Naive B cell (primary cell): ENCODE data around the gene DLAT. TPM values are rescaled to one million over a fixed set of nuclear protein-coding genes. Genes with fewer than 3 reads are reported as not detected.
"Not testable (repeated sequence)": the region's sequence is repeated elsewhere in the genome, so short reads cannot be mapped to it uniquely, and the experiment has no call there.

ENCODE experiments used
- ATAC-seq, 2 donors: fragments of 150-1000 bp; cut with Tn5 transposase; 2 replicates each; pipeline ENCODE4 v1.10.0; 2021; ENCODE audit warnings: low read depth in 2 of 2, mild to moderate bottlenecking in 2 of 2, moderate library complexity in 2 of 2
- DNase-seq: peaks from one replicate; pipeline ENCODE4 v3.0.0; 2022
- H3K27ac Mint-ChIP-seq, 6 donors: one replicate each; pipeline ENCODE4 v1.8.0; 2020 to 2022; ENCODE audit warnings: mild to moderate bottlenecking in 6 of 6, mixed read lengths in 6 of 6, moderate library complexity in 5 of 6, inconsistent platforms in 2 of 6
- H3K27me3 Mint-ChIP-seq, 3 donors: one replicate each; pipeline ENCODE4 v1.8.0; 2021 to 2022; ENCODE audit warnings: mixed read lengths in 3 of 3, mild to moderate bottlenecking in 1 of 3
- H3K36me3 Mint-ChIP-seq, 2 donors: one replicate each; pipeline ENCODE4 v1.8.0; 2020 to 2022; ENCODE audit warnings: mixed read lengths in 2 of 2, inconsistent platforms in 1 of 2, mild to moderate bottlenecking in 1 of 2
- H3K4me1 Mint-ChIP-seq, 3 donors: one replicate each; pipeline ENCODE4 v1.8.0; 2020 to 2022; ENCODE audit warnings: mixed read lengths in 3 of 3, inconsistent platforms in 1 of 3, mild to moderate bottlenecking in 1 of 3, moderate library complexity in 1 of 3
- H3K4me3 Mint-ChIP-seq, 8 donors: one replicate each; pipeline ENCODE4 v1.8.0; 2020 to 2022; ENCODE audit warnings: mild to moderate bottlenecking in 8 of 8, mixed read lengths in 8 of 8, moderate library complexity in 8 of 8, inconsistent platforms in 2 of 8
- H3K9me3 Mint-ChIP-seq, 7 donors: one replicate each; pipeline ENCODE4 v1.8.0; 2020 to 2022; ENCODE audit warnings: mixed read lengths in 7 of 7, mild to moderate bottlenecking in 5 of 7, inconsistent platforms in 2 of 7, moderate library complexity in 1 of 7
- polyA plus RNA-seq, 6 donors: library from polyadenylated mRNA; unstranded; fragments of 300-500 nt; fragmentation: Illumina TruSeq; gene quantifications; one replicate each; pipeline ENCODE4 v1.2.3, GENCODE V29; 2021; ENCODE audit warnings: low read depth in 6 of 6

DLAT gene
- polyA plus RNA-seq, 6 donors from 2014 or later = 24.6 to 38.8 (median 28.0) TPM

DNA sequence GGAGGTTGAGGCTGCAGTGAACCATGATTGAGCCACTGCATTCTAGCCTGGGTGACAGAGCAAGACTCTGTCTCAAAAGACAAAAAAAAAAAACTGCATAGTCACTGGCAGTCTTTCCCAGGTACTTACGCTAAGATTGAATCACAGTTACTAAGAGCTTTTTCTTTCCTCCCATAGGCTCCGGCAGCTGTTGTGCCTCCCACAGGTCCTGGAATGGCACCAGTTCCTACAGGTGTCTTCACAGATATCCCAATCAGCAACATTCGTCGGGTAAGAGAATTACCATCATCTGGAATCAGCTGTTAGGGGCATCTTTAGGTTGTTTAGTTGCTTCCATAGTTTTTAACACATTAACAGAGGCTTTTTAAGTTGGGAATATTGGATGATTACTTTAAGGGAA, 19.8 kb downstream of the DLAT start:
- no peaks in the 10 kb centered on the region for H3K9me3 Mint-ChIP-seq
- peaks cover 8 to 41% of the 10 kb centered on the region in 2 donors for H3K36me3 Mint-ChIP-seq

DNA sequence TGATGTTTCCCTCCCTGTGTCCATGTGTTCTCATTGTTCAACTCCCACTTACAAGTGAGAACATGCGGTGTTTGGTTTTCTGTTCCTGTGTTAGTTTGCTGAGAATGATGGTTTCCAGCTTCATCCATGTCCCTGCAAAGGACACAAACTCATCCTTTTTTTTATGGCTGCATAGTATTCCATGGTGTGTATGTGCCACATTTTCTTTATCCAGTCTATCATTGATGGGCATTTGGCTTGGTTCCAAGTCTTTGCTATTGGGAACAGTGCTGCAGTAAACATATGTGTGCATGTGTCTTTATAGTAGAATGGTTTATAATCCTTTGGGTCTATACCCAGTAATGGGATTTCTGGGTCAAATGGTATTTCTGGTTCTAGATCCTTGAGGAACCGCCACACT, 21.4 kb downstream of the DLAT start:
- not testable (repeated sequence) for H3K27me3 Mint-ChIP-seq, ATAC-seq, H3K4me3 Mint-ChIP-seq, DNase-seq, H3K9me3 Mint-ChIP-seq
- peak overlapping the region in 2 of 6 donors; percentile 15 to 29 for H3K27ac Mint-ChIP-seq
- peaks cover 25 to 43% (median 37%) of the 10 kb centered on the region in 3 donors for H3K4me1 Mint-ChIP-seq
- peaks cover 0 to 31% of the 10 kb centered on the region in 2 donors for H3K36me3 Mint-ChIP-seq

More for the DNA sequence above, 19.8 kb downstream of the DLAT start:
- H3K27me3 Mint-ChIP-seq = no peaks in the 10 kb centered on the region
- ATAC-seq = no peak
- DNase-seq = no peak
- H3K27ac Mint-ChIP-seq = peak overlapping the region in 1 of 6 donors; percentile 36
- H3K4me3 Mint-ChIP-seq = no peak overlapping the region
- peaks cover 13 to 28% (median 20%) of the 10 kb centered on the region in 3 donors for H3K4me1 Mint-ChIP-seq

DNA sequence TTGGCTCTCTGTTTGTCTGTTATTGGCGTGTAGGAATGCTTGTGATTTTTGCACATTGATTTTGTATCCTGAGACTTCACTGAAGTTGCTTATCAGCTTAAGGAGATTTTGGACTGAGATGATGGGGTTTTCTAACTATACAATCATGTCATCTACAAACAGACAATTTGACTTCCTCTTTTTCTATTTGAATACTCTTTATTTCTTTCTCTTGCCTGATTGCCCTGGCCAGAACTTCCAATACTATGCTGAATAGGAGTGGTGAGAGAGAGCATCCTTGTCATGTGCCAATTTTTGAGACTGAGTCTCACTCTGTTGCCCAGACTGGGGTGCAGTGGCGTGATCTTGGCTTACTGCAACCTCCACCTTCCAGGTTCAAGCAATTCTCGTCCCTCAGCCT, 23.0 kb downstream of the DLAT start:
- ATAC-seq = peak; percentile 34 to 38
- H3K27me3 Mint-ChIP-seq, H3K9me3 Mint-ChIP-seq: not testable (repeated sequence)
- Mint-ChIP-seq H3K4me3 (peak overlapping the region in 7 of 8 donors; percentile 6 to 74 (median 39)), H3K36me3 (peaks cover 0 to 30% of the 10 kb centered on the region in 2 donors), H3K27ac (peak overlapping the region in 5 of 6 donors; percentile 5 to 91 (median 88)), H3K4me1 (peaks cover 29 to 54% (median 47%) of the 10 kb centered on the region in 3 donors)
- DNase-seq = peak; percentile 20

DNA sequence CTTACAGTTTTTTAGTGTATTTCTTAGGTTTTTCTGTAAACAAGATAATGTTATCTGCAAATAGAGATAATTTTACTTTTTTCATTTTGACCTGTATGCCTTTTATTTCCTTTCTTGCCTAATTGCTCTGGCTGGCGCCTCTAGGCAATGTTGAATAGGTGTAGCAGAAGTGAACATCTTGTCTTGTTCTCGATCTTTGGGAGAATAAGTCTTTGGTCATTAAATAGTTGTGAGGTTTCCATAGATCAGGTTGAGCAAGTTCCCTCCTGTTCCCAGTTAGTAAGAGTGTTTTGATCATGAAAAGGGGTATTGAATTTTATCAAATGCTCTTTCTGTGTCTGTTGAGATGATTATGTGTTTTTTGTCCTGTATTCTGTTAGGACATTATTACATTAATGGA, 24.6 kb downstream of the DLAT start:
- Mint-ChIP-seq H3K27ac (peak overlapping the region in 3 of 6 donors; percentile 8 to 95 (median 88)), H3K4me1 (peaks cover 29 to 54% (median 47%) of the 10 kb centered on the region in 3 donors), H3K4me3 (peak overlapping the region in 1 of 8 donors; percentile 69), H3K9me3 (no peaks in the 10 kb centered on the region), H3K36me3 (peaks cover 0 to 28% of the 10 kb centered on the region in 2 donors), H3K27me3 (no peaks in the 10 kb centered on the region)
- DNase-seq (no peak), ATAC-seq (no peak)

DNA sequence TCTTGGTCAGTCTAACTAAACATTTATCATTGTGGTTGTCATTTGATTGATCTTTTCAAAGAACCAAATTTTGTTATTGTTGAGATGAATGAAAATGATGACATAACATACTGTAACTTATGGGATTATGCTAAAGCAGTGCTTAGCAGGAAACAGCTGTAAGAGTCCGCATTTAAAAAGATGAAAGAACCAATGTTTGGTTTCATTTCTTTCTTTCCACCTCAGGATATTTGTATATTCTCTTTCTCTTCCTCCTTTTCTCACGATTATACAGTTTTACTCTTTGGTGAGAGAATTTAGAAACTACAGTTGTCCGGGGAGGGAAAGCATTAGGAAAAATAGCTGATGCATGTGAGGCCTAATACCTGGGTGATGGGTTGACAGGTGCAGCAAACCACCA, 25.5 kb downstream of the DLAT start:
- peak overlapping the region; percentile 64 to 95 (median 89) for H3K27ac Mint-ChIP-seq
- peaks cover 0 to 28% of the 10 kb centered on the region in 2 donors for H3K36me3 Mint-ChIP-seq
- DNase-seq (peak; percentile 25), ATAC-seq (peak; percentile 84)
- peaks cover 29 to 54% (median 47%) of the 10 kb centered on the region in 3 donors for H3K4me1 Mint-ChIP-seq
- peak overlapping the region; percentile 16 to 80 (median 58) for H3K4me3 Mint-ChIP-seq
- H3K9me3 Mint-ChIP-seq = no peaks in the 10 kb centered on the region
- no peaks in the 10 kb centered on the region for H3K27me3 Mint-ChIP-seq

DNA sequence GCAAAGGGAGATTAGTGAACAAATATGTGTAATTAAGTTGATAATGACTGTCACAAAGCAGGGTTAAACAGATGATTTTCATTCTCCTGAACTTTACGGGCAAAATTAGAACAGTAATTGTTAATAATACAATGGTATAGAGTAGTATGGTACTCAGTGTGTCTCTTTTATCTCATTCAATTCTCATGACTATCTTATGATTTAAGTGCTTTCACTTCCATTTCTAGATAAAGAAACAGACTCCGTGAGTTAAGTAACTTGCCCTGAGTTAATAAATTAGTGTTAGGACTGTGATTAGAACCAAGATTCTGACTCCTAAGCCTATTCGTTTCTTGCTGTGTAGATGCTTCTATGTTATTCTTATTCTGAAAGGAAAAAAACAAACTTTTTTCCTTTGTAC, 26.6 kb downstream of the DLAT start:
- DNase-seq (no peak), ATAC-seq (no peak)
- H3K9me3 Mint-ChIP-seq = no peaks in the 10 kb centered on the region
- no peaks in the 10 kb centered on the region for H3K27me3 Mint-ChIP-seq
- peaks cover 29 to 54% (median 47%) of the 10 kb centered on the region in 3 donors for H3K4me1 Mint-ChIP-seq
- H3K36me3 Mint-ChIP-seq = peaks cover 0 to 22% of the 10 kb centered on the region in 2 donors
- peak overlapping the region in 4 of 8 donors; percentile 20 to 55 (median 34) for H3K4me3 Mint-ChIP-seq
- peak overlapping the region; percentile 21 to 93 (median 82) for H3K27ac Mint-ChIP-seq

DNA sequence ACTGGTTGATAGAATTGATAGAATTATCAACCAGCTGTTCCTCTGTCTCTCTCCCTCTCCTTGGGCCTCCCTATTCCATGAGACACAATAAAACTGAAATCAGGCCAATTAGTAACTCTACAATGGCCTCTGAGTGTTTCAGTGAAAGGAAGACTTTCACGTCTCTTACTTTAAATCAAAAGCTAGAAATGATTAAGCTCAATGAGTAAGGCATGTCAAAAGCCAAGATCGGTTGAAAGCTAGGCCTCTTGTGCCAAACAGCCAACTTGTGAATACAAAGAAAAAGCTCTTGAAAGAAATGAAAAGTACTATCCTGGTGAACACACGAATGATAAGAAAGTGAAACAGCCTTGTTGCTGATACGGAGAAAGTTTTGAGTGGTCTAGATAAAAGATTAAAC, 32.0 kb downstream of the DLAT start:
- Mint-ChIP-seq H3K27ac (peak overlapping the region in 1 of 6 donors; percentile 33), H3K9me3 (no peaks in the 10 kb centered on the region), H3K27me3 (no peaks in the 10 kb centered on the region), H3K36me3 (peaks cover 0 to 8% of the 10 kb centered on the region in 2 donors), H3K4me3 (no peak overlapping the region), H3K4me1 (peaks cover 0 to 6% (median 5%) of the 10 kb centered on the region in 3 donors)
- ATAC-seq (no peak), DNase-seq (no peak)

DNA sequence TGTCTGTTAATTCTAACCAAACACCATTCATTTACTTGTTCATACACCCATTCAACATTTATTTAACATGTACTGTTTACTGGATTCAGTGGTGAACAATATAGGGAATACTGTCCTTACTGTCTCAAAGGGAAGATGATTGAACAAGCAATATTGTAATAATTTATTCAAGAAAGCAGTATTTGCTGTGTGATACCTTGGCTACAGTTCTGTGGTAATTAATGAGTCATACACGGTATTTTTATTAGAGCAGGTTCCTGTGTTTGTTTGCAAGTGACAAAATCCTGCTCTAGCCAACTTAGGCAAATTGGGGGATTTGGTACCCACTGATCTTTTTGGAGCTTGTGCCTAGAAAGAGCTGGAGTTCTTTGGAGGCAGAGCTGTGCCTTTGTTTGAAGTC, 32.9 kb downstream of the DLAT start:
- Mint-ChIP-seq H3K4me1 (no peaks in the 10 kb centered on the region), H3K9me3 (no peaks in the 10 kb centered on the region), H3K27ac (no peak overlapping the region), H3K4me3 (no peak overlapping the region), H3K36me3 (peaks cover 0 to 8% of the 10 kb centered on the region in 2 donors), H3K27me3 (no peaks in the 10 kb centered on the region)
- ATAC-seq (no peak), DNase-seq (no peak)

DNA sequence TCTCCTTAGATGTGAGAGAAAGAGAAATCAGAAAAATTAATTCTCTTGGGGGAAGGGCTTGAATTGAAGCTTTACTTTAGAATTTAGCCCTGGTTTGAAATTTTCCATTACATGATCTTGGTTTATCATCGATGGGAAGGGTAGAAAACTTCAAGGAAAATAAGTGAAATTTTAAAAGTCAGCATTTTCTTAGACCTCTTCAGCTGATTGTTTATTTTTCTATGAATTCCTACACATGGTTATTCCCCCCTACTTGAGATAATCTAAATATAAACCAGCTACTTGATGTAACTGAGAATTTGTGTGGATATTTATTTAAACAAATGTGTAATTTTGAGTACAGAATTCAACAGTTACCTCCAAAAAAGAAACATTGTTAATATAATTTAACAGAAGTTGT, 37.7 kb downstream of the DLAT start:
- Mint-ChIP-seq H3K36me3 (peaks cover 0 to 4% of the 10 kb centered on the region in 2 donors), H3K9me3 (no peaks in the 10 kb centered on the region), H3K4me1 (no peaks in the 10 kb centered on the region), H3K27me3 (peaks cover 0 to under 1% (median 0%) of the 10 kb centered on the region in 3 donors), H3K27ac (no peak overlapping the region), H3K4me3 (no peak overlapping the region)
- ATAC-seq = no peak
- no peak for DNase-seq

DNA sequence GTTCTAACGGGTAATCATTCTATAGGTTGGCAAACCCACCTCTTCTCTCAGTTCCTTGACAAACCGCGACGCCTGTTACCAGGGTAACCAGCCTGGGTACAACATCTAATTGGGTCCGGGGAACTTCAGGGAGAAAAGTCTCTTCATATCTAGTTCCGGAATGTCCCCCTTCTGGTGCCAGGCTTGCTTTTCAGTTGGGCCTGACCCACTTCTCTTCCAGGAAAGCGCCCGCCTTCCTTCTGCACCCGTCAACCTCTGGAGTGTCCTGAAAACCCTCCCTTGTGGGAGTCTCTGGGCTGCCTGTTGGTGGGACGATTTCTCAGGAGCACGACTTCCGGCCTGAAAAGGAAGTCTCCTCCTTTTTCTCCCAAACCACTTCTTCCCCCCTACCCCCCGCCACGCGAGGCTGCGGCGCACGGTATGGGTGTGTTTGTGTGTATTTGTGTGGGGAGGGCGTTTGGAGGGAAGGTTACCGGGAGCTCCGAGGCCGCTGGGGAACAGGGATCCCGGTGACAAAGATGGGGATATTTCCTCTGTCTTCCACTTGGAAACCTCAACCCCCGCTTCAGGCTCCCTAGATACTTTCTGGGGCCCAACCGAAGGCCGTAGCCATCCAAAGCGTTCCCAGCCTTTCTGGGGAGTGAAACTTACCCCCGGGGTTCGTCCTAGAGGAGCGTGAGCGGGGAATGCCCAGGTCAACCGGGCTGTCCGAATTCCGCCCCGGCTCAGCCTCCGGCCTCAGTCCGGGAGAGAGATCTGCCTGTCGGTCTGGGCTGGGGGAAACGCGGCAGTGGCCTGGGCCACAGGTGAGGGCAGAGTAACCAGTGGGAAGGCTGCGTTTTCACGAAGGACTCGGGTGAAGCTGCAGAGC, 49.0 kb downstream of the DLAT start, which contains the start of the genes NKAPD1 and PIH1D2:
Gene NKAPD1, plus strand, starts transcription at position 359 of the 871 bp plus-strand sequence. CDS start 1,276 bp downstream, outside the sequence.
Gene PIH1D2, minus strand, starts transcription at position 77 of the 871 bp plus-strand sequence. CDS start 843 bp downstream, outside the sequence.
- peak; percentile 84 for DNase-seq
- peak within 1 kb of the TSS; percentile 86 to 98 (median 97) for H3K27ac Mint-ChIP-seq
- H3K36me3 Mint-ChIP-seq = peaks cover 0 to 3% of the 10 kb centered on the region in 2 donors
- H3K27me3 Mint-ChIP-seq = no peaks in the 10 kb centered on the region
- H3K4me3 Mint-ChIP-seq = peak within 1 kb of the TSS; percentile 81 to 98 (median 96)
- ATAC-seq = peak; percentile 88 to 91
- no peaks in the 10 kb centered on the region for H3K9me3 Mint-ChIP-seq
- peaks cover 22 to 27% (median 27%) of the 10 kb centered on the region in 3 donors for H3K4me1 Mint-ChIP-seq

DNA sequence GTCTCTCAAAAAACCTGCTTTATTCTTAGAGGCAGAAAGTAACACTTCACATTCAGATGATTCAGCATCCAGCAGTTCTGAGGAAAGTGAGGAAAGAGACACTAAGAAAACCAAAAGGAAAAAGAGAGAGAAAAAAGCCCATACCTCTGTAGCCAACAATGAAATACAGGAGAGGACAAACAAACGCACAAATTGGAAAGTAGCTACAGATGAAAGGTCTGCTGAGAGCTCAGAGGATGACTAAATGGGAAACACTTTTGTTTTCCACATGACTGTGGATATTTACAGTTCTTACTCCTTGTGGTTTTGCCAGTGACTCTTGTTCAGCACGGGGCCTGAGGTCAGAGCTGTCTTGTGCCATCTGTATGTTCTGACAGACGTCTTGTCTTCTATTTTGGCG, 57.5 kb downstream of the DLAT start:
- H3K36me3 Mint-ChIP-seq = peaks cover 3 to 22% of the 10 kb centered on the region in 2 donors
- H3K9me3 Mint-ChIP-seq = no peaks in the 10 kb centered on the region
- no peak overlapping the region for H3K27ac Mint-ChIP-seq
- no peaks in the 10 kb centered on the region for H3K27me3 Mint-ChIP-seq
- peak overlapping the region in 1 of 8 donors; percentile 93 for H3K4me3 Mint-ChIP-seq
- ATAC-seq = no peak
- peaks cover 27 to 29% (median 29%) of the 10 kb centered on the region in 3 donors for H3K4me1 Mint-ChIP-seq
- no peak for DNase-seq

DNA sequence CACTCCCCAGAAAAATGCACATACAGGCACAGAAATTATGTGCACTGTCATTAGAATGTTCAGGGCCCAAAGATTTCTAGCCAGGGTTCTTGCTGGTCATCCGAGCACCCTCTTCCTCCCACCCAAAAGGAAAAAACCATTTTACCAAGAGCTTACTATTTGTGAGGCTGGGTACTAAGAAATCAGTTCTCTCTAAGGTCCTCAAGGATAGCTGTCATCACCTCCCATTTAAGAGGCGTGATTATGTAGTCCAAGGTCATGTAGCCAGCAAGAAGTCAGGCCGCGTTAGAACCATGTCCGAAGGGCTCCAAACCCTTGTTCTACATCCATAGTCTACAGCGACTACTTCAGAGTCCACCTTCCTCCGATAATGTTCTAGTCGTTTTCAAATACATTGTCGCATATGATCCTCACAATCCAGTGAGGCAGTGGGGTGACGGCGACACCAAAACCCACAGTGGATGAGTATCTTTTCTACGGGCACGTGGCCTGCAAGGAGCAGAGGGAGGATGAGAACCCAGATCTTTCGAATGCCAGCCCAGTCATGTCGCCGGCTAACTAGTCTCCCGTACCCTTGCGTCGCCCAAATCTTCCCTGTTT, 60.7 kb downstream of the DLAT start:
- ATAC-seq = peak; percentile 11 to 18
- Mint-ChIP-seq H3K36me3 (peaks cover 14 to 42% of the 10 kb centered on the region in 2 donors), H3K4me3 (peak overlapping the region; percentile 93 to 100 (median 99)), H3K27ac (peak overlapping the region; percentile 96 to 99 (median 98)), H3K4me1 (peaks cover 45 to 50% (median 49%) of the 10 kb centered on the region in 3 donors), H3K9me3 (no peaks in the 10 kb centered on the region), H3K27me3 (no peaks in the 10 kb centered on the region)
- DNase-seq = no peak
